Activated naive CD4-positive, alpha-beta T cell treated with anti-CD3 and anti-CD28 coated beads, Interleukin-2, amount 50 U/mL, for 72 hours (primary cell): ENCODE measurements around the gene ASIC1. TPM values are rescaled to one million over a fixed set of nuclear protein-coding genes. Genes with fewer than 3 reads are reported as not detected.

ENCODE experiments used
- ATAC-seq, 2 donors: fragments of 150-1000 bp; cut with Tn5 transposase; 2 replicates each; pipeline ENCODE4 v1.10.0; 2021; ENCODE audit warnings: mild to moderate bottlenecking in 2 of 2, moderate library complexity in 2 of 2
- DNase-seq, 2 donors: peaks; one replicate each; pipeline ENCODE4 v3.0.0; 2021 to 2022; ENCODE audit warnings: low spot score in 2 of 2
- H3K27ac Mint-ChIP-seq, 2 donors: one replicate each; pipeline ENCODE4 v1.8.0; 2022; ENCODE audit warnings: mild to moderate bottlenecking in 2 of 2, mixed read lengths in 2 of 2
- H3K36me3 Mint-ChIP-seq, 2 donors: one replicate each; pipeline ENCODE4 v1.8.0; 2022; ENCODE audit warnings: mixed read lengths in 2 of 2
- H3K9me3 Mint-ChIP-seq, 2 donors: one replicate each; pipeline ENCODE4 v1.8.0; 2022; ENCODE audit warnings: mixed read lengths in 2 of 2
- total RNA-seq, 2 donors: library from RNA; stranded (reverse); gene quantifications; one replicate each; pipeline ENCODE4 v1.2.3, GENCODE V29; 2022

ASIC1 gene
- total RNA-seq, 2 donors from 2014 or later: 2.8 to 11.7 TPM

DNA sequence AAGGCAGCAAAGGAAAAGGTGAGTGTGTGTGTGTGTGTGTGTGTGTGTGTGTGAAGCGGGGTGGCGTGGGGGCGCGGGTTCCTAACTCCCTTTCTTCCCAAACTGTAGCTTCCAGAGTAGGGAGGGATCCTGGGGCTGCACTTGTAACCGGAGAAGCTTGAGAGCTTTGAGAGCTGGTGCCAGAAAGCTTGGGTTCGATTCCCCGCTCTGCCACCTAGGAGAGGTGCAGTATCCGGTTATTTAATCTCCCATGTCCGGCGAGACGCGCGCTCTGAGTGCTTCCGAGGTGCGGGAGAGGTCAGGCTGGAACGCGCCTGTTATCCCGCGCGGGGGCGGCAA, 24.9 kb upstream of the ASIC1 start:
- Mint-ChIP-seq H3K36me3 (no peaks in the 10 kb centered on the region), H3K27ac (no peak overlapping the region), H3K9me3 (no peaks in the 10 kb centered on the region)
- ATAC-seq: no peak
- DNase-seq: no peak

DNA sequence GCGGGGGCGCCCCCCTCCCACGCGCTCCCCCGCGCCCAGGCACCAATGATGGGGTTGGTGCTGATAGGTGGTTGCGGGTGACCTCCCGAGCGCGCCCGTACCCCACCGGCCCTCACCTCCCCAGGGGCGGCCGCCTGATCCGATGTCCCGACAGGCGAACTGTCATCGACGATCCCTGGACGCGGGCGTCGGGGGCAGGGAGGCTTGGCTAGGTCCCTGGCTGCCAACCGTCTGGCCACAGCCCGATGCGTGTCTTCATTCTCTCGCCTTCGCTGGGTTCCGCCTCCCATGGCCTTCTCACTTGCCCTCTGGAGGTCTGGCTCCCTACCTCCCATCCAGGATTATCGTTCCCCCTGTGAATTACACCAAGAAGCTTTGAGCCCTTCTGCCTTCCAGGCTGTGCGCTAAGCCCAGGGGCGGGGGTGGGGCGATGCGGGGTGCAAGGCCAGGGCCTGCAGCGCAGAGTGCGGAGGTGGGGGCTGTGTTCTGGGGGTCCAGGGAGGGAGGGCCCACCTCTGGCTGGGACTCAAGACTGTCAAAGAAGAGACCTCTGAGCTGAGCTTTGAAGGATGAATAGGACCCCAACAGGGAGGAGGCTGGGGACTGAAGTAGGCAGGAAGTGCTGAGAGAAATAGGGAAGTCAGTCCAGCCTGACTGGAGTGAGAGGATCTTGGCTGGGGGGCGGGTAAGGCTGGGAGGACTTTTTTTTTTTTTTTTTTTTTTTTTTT, 24.4 kb upstream of the ASIC1 start:
- no peak overlapping the region for H3K27ac Mint-ChIP-seq
- H3K36me3 Mint-ChIP-seq: no peaks in the 10 kb centered on the region
- H3K9me3 Mint-ChIP-seq: no peaks in the 10 kb centered on the region
- ATAC-seq: peak in 1 of 2 donors; percentile 9
- DNase-seq: peak in 1 of 2 donors; percentile 20

DNA sequence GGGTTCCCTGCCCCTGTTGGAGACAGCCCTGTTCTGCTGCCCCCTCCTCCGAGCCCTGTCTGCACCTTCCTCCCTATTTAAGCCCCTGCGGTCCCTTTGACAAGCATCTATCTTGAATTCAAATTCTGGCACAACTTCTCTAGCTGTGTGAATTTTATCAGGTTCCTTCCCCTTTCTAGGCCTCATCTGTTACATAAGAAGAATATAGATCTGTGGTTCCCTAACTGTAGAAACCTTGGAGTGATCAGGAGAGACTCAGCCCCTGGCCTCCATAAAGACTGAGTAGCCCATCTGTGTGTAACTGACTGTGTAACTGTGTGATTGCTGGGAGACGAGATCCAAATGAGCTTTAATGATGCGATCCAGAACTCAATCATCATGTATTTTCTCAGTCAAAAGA, 19.1 kb upstream of the ASIC1 start:
- Mint-ChIP-seq H3K27ac (no peak overlapping the region), H3K9me3 (no peaks in the 10 kb centered on the region), H3K36me3 (no peaks in the 10 kb centered on the region)
- DNase-seq (no peak), ATAC-seq (no peak)

DNA sequence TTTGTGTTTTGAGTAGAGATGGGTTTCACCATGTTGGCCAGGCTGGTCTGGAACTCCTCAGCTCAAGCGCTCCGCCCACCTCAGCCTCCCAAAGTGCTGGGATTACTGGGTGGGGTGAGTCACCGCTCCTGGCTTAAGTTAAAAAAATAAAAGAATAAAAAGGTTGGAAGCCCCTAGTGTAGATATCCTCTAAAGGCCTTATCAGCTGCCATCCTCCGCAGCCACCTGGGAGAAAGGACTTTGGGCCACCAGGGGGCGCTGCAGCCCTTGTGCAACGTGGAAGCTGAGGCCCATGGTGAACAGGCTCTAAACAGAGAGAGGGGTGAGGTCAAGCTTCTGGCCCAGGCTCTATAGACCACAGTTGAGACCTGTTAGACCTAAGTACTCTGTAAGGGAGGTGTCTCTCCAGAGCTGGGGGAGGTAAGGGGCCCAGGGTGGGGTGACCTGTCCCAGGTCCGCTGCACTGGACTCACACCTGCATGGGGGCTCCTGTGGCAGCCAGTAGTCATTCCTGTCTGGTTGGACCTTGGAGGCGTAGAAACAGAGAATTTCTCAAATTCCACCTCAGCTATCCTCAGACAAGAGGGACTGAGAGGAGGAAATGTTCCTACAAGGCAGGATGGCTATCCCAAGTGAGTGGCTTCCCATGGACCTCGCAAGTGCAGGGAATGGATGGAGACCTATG, 18.1 kb upstream of the ASIC1 start:
- Mint-ChIP-seq H3K36me3 (no peaks in the 10 kb centered on the region), H3K27ac (peak overlapping the region in 1 of 2 donors; percentile 45), H3K9me3 (no peaks in the 10 kb centered on the region)
- peak; percentile 70 to 80 for ATAC-seq
- DNase-seq: peak; percentile 77 to 97

DNA sequence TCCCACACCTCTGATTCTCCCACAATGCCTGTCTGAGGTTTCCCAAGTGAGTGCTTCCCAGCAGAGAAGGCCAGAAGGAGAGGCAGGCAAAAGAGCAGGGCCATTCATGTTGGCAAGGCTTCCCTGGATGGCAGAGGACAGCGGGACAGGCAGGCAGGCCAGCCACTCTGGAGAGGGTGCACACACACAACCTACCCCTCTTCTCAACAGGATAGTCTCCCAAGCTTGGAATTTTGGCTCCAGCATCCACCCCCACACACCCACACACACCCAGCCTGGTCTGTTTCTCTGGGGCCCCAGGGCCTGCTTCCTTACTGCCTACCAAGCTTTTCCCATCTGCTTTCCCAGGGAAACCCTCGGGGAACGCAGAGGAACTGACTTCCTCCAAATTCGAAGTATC, 16.7 kb upstream of the ASIC1 start:
- Mint-ChIP-seq H3K27ac (no peak overlapping the region), H3K9me3 (no peaks in the 10 kb centered on the region), H3K36me3 (no peaks in the 10 kb centered on the region)
- no peak for DNase-seq
- ATAC-seq: no peak

DNA sequence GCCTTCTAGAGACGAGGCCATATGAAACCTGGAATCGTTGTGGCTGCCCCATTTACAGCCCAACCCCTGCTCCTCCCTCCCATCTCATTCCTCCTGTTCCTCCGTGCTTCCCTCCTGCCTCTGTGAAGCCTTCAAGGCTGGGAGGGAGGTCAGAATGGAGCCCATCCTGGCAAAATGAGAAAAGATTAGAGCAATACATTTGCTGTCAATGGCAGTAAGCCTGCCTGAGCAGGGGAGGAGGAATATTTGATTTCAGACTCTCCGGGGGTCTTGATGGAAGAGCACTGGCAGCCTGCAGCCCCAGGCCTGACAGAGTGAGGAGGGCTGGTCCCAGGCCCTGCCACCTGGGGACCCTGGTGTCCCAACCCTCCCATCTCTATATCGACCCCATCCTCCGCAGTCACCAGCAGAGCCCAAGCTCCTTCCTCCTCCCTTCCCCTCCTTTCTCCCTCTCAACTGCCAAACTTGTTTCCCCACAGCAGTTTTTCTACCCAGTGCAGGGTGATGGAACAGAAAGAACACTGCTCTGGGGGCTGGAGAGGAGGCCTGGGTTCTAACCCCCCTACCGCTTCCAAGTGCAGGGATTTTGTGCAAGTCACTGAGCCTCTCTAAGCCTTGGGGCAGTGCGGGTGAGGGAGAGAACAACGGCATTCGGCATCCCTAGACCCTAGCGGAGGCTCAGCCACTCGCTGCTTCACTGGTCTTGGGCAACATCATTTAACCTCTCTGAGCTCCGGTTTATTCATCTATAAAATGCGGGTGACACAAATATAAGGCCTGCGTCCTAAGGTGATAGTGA, 16.1 kb upstream of the ASIC1 start:
- Mint-ChIP-seq H3K27ac (no peak overlapping the region), H3K9me3 (no peaks in the 10 kb centered on the region), H3K36me3 (no peaks in the 10 kb centered on the region)
- ATAC-seq (no peak), DNase-seq (no peak)

DNA sequence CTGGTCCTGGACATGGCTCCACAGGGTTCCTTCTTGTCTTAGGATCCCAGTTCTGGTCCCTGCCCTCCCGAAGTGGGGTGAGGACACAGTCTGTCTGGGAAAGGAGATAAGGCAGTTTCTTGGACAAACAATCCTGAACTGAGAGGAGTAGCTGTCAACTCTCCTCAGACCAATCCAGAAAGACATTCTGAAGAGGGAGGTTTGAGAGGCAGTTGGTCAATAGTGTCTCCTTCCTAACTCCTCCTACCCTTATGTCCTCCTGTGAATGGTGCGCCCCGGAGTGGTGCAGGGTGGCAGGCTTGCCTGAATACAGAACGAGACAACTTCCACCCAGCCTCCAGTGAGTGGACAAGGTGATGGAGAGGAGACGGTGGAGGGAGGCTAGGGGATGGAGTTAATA, 15.4 kb upstream of the ASIC1 start:
- Mint-ChIP-seq H3K9me3 (no peaks in the 10 kb centered on the region), H3K27ac (peak overlapping the region in 1 of 2 donors; percentile 50), H3K36me3 (no peaks in the 10 kb centered on the region)
- no peak for DNase-seq
- ATAC-seq: no peak

DNA sequence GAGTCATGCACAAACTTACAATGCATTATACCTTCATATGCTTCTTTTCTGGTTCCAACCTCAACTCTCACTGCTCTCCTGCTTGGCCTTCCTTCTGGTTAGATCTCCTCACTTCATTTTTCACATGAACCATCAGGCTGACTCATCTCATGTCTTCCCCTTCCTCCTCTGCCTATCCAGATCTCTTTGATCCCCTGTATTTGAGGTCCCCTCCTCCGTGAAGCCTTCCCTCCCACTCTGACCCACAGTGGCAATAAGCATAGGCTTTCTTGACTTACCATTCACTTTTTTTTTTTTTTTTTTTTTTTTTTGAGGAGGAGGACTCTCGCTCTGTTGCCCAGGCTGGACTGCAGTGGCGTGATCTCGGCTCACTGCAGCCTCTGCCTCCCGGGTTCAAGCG, 14.7 kb upstream of the ASIC1 start:
- Mint-ChIP-seq H3K36me3 (no peaks in the 10 kb centered on the region), H3K27ac (peak overlapping the region in 1 of 2 donors; percentile 4), H3K9me3 (no peaks in the 10 kb centered on the region)
- no peak for DNase-seq
- peak; percentile 72 to 80 for ATAC-seq

DNA sequence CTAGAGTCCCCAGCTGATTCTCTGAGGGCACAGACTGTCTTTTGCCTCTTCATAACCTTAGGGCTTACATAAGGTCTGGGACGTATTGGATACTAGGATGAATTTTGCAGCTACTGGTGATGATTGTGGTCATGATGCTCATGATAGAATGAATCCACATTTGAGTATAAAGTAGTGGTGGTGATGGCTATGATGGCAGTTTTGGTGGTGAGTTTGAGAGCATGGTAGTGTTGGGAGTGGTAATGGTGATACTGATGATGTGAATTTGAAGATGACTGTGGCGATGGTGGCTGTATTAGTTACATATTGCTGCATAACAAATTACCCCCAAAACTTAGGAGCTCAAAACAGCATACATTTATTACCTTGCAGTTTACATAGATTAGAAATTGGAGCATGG, 14.1 kb upstream of the ASIC1 start:
- Mint-ChIP-seq H3K9me3 (no peaks in the 10 kb centered on the region), H3K27ac (no peak overlapping the region), H3K36me3 (no peaks in the 10 kb centered on the region)
- DNase-seq (no peak), ATAC-seq (peak; percentile 39 to 50)

DNA sequence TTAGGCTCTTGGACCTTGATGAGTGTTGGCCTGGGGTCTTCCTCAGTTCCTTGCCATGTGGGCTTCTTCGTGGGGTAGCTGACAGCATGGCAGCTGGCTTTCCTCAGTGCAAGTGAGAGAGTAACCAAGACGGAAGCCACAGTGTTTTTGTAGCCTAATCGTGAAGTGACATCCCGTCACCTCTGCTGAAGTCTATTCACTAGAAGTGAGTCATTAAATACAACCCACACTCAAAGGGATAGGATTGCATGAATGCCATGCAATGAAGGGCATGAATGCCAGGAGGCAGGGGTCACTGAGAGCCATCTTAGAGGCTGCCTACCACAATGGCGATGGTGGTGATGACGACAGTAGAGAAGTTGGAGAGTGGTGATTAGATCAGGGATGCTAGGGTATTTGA, 13.5 kb upstream of the ASIC1 start:
- Mint-ChIP-seq H3K36me3 (no peaks in the 10 kb centered on the region), H3K27ac (no peak overlapping the region), H3K9me3 (no peaks in the 10 kb centered on the region)
- DNase-seq: no peak
- peak in 1 of 2 donors; percentile 48 for ATAC-seq

DNA sequence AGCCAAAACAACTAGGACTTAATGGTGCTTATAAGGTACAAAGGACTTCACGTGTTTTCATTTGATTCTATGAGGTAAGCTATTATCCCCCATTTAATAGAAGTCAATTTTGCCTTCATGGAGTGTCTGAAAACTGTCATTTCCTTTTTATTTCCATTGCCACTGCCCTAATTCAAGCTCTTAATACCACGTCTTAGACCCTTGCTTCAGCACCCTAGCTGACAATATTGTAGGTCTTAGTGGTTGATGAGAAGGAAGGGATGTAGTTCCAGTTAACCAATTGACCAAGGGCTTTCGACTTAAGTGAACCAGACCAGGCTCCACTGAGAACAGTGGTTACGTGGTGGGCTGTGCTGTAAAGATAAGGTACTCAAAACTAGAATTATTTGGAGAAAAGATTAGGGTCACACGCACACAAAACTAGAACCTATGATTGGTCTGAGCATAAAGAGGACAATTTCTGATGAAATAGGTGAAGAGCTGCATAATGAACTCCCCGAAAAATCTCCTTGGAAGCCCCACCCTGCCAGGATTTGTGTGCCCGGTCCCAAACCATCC, 9.6 kb upstream of the ASIC1 start:
- no peak for ATAC-seq
- H3K36me3 Mint-ChIP-seq: no peaks in the 10 kb centered on the region
- no peak overlapping the region for H3K27ac Mint-ChIP-seq
- no peaks in the 10 kb centered on the region for H3K9me3 Mint-ChIP-seq
- no peak for DNase-seq

DNA sequence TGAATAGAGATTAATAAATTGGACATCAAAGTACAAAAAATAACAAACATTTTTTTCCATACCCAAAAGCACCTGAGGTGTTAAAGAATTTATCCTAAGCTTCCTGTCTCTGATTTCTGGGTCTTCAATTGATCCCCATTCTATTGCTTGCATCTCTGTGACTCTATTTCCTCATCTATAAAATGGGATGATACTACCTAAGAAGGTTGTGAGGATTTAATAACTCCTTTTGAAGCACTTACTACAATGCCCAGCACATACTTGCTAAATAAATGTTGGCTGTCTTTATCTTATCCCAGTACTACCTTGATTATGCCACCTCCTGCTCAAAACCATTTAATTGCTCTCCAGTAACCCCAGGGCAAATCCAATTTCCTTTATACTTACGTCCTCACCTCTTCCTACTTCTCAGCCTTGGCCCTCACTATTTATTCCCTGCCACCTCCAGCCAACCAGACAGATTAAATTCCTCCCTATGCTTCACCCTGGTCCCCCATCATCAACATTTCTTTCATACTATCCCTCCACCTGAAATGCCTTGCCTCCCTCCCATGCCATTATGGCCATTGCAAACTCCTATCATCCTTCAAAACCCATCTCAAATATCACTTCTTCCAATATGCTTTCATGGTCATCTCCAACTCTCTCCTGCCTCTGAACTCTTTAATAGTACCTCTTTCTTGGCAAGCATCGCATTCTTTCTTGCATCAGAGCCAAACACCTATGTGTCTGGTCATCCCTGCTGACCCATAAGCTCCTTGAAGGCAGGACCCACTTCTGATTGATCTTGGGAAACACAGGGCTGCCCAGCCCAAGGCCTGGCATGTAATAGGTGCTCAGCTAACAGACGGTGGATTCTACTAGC, 7.9 kb upstream of the ASIC1 start:
- Mint-ChIP-seq H3K27ac (no peak overlapping the region), H3K9me3 (no peaks in the 10 kb centered on the region), H3K36me3 (no peaks in the 10 kb centered on the region)
- ATAC-seq: no peak
- DNase-seq: no peak

DNA sequence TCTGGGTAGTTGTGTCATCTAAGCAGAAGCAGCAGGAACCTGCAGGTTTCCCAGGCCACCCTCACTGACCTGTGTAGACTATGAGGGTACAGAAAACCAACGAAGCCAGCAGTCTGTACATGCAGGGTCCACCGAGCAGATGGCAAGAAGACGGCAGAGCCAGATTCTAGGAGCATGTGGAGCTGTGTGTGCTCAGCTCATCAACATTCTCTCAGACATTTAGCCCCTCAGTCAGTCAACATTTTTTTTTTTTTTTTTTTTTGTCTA, 7.3 kb upstream of the ASIC1 start:
- ATAC-seq: no peak
- no peak overlapping the region for H3K27ac Mint-ChIP-seq
- DNase-seq: no peak
- H3K36me3 Mint-ChIP-seq: no peaks in the 10 kb centered on the region
- H3K9me3 Mint-ChIP-seq: no peaks in the 10 kb centered on the region

DNA sequence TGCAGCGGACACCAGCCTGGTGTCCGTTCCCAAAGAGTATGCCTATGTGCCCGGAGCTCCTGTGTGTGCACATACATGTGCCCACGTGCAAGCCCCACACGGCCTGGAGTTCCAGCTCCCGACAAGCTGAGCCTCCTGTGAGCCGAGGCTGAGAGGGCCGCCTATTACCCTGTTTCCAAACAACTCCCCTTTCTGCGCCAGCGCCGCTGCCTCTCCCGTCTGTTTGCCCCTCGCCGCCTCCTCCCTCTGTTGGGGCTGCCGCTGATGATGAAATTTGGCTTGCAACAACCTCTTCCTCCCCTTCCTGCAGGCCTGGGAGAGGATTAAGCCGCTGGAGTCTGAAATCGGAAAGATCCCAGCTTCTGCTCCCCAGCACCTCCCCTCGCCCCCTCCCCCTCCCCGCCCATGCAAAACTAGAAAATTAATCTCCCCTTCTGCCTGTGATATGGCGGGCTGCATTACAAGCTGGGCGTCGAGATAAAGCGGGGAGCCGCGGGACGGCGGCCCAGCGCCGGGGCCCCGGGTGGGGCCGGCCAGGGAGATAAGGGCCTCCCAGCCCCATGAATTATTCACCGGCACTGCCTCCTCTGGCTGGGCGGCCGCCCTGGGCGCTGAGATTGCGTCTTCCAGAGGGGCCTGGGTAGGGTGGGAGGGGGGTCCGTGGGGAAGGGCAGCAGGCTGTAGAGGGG, 6.8 kb upstream of the ASIC1 start:
- Mint-ChIP-seq H3K27ac (no peak overlapping the region), H3K9me3 (no peaks in the 10 kb centered on the region), H3K36me3 (no peaks in the 10 kb centered on the region)
- ATAC-seq: no peak
- no peak for DNase-seq

DNA sequence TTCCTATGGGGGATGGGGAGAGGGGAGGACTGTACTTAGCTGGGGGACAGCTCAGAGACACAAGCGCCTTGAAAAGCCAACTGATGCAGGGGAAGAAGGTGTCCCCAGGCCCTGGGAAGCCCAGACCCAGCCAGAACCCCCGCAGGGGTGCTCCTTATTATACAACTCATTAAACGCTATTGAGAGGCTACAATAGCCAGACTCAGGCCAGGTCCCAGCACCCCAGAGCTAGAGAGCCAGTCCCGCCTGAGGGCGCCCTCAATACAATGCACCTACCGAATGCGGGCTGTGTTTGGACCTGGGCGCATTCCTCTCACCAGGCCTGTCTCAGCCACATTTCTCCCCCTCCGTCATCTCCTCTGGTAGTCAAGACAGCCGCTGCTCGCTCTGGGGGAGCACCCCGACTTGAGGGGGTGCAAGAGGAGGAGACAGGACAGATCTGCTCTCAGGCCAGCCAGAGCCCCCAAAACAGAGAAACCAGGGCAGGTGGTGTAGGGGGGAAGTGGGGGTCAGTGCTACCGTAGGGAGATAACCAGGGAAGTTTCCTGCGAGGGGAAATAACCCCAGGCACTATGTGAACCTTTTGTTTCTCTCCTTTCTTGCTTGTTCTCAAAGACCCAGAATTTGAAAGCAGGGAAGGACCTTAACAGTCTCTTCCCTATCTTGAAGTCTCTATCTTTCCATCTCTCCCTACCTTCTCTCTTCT, 6.1 kb upstream of the ASIC1 start:
- DNase-seq (no peak), ATAC-seq (no peak)
- H3K36me3 Mint-ChIP-seq: no peaks in the 10 kb centered on the region
- H3K27ac Mint-ChIP-seq: no peak overlapping the region
- H3K9me3 Mint-ChIP-seq: no peaks in the 10 kb centered on the region

DNA sequence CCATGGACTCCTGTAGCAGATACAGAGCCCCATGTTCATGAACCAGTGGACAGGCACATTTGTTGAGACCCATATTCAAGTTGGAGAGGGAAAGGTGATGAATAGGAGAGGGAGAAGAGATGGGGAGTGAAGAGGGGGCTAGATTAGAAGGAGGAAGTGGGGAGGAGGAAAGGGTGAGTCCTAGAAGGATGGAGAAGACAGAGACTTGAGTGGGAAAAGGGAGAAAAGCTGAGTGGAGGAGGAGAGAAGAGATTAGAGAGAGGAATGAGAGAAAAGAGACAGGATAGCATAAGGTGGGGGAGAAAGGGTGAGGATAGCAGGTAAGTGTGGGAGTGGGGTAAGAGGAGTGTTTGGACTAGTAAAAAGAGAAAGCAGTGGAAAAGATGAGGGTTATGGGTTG, 4.9 kb upstream of the ASIC1 start:
- no peaks in the 10 kb centered on the region for H3K36me3 Mint-ChIP-seq
- no peaks in the 10 kb centered on the region for H3K9me3 Mint-ChIP-seq
- DNase-seq: no peak
- no peak overlapping the region for H3K27ac Mint-ChIP-seq
- ATAC-seq: no peak
